HG03457 (cell line): ENCODE results near the gene LRRC27.
A peak's percentile ranks its signal among the peaks of the same experiment; 100 is the strongest.
"Not testable (repeated sequence)": the region's sequence is repeated elsewhere in the genome, so short reads cannot be mapped to it uniquely, and the experiment has no call there.

ENCODE experiments used
- ATAC-seq: cut with Tn5 transposase; IDR thresholded peaks from one replicate; pipeline ENCODE4 v1.9.1; 2021; ENCODE audit warnings: moderate number of reproducible peaks; ENCODE audit not compliant: unreplicated experiment

The LRRC27 gene

GRCh38 chr10:132313865-132314264 lies 18.1 kb upstream of the LRRC27 start:
- ATAC-seq = no peak

GRCh38 chr10:132314336-132314735 lies 17.7 kb upstream of the LRRC27 start:
- ATAC-seq = no peak

- ATAC-seq = not testable (repeated sequence)
These were observed 17.1 kb upstream of the LRRC27 start for GRCh38 chr10:132314881-132315280.

GRCh38 chr10:132316133-132316532 lies 15.9 kb upstream of the LRRC27 start:
- ATAC-seq = no peak

- not testable (repeated sequence) for ATAC-seq
These were observed 14.5 kb upstream of the LRRC27 start for GRCh38 chr10:132317477-132317876.

- ATAC-seq = peak; percentile 95
These were observed 11.9 kb upstream of the LRRC27 start for GRCh38 chr10:132319853-132320653.

GRCh38 chr10:132320654-132321469 lies 11.1 kb upstream of the LRRC27 start:
- no peak for ATAC-seq

- ATAC-seq = no peak
These were observed 10.3 kb upstream of the LRRC27 start for GRCh38 chr10:132321726-132322125.

GRCh38 chr10:132322586-132323048 lies 9.4 kb upstream of the LRRC27 start:
- no peak for ATAC-seq

- ATAC-seq = no peak
These were observed 7.8 kb upstream of the LRRC27 start for GRCh38 chr10:132324186-132324585.

- ATAC-seq = peak; percentile 31
These were observed 5.6 kb upstream of the LRRC27 start for GRCh38 chr10:132326344-132326889.

- ATAC-seq = no peak
These were observed 5.1 kb upstream of the LRRC27 start for GRCh38 chr10:132326925-132327324.

- ATAC-seq = no peak
These were observed 3.9 kb upstream of the LRRC27 start for GRCh38 chr10:132328106-132328505.

GRCh38 chr10:132328738-132329137 lies 3.3 kb upstream of the LRRC27 start:
- ATAC-seq = no peak

- ATAC-seq = no peak
These were observed 2.2 kb upstream of the LRRC27 start for GRCh38 chr10:132329565-132330485.

GRCh38 chr10:132330486-132330833 lies 1.5 kb upstream of the LRRC27 start:
- ATAC-seq = no peak

GRCh38 chr10:132332433-132332754 lies 401 bp downstream of the LRRC27 start:
- ATAC-seq = peak; percentile 36

GRCh38 chr10:132333386-132333785 lies 1.4 kb downstream of the LRRC27 start:
- ATAC-seq = no peak

- no peak for ATAC-seq
These were observed 2.7 kb downstream of the LRRC27 start for GRCh38 chr10:132334631-132335188.
